Activated CD8-positive, alpha-beta T cell treated with anti-CD3 and anti-CD28 coated beads for 36 hours (primary cell): ENCODE data around the gene UBE2H. TPM values are rescaled to one million over a fixed set of nuclear protein-coding genes. Genes with fewer than 3 reads are reported as not detected.
A peak's percentile ranks its signal among the peaks of the same experiment; 100 is the strongest.

Experiments used
- ATAC-seq: fragments of 200-7000 bp; cut with Tn5 transposase; one replicate; pipeline ENCODE4 v1.10.0; 2021; ENCODE audit warnings: mild to moderate bottlenecking, moderate library complexity
- CTCF ChIA-PET: fragments of 350-600 bp; sonication (Branson Sonifier 250); formaldehyde crosslinking; loops from one replicate; lab custom pipeline; 2021; ENCODE audit warnings: antibody characterized with exemption; lab: Charles Lee
- POLR2A ChIA-PET: fragments of 350-600 bp; sonication (Branson Sonifier 250); formaldehyde crosslinking; loops from one replicate; lab custom pipeline; 2021; ENCODE audit warnings: antibody characterized with exemption; lab: Charles Lee
- DNase-seq: peaks from one replicate; pipeline ENCODE4 v3.0.0-alpha.2; 2020
- H3K27ac Mint-ChIP-seq: one replicate; pipeline ENCODE4 v1.8.0; 2021; ENCODE audit warnings: mild to moderate bottlenecking, mixed read lengths
- H3K27me3 Mint-ChIP-seq: one replicate; pipeline ENCODE4 v1.8.0; 2021; ENCODE audit warnings: mixed read lengths
- H3K36me3 Mint-ChIP-seq: one replicate; pipeline ENCODE4 v1.8.0; 2021; ENCODE audit warnings: low read depth, mixed read lengths
- H3K4me1 Mint-ChIP-seq: one replicate; pipeline ENCODE4 v1.8.0; 2021; ENCODE audit warnings: low read depth, mixed read lengths
- H3K4me3 Mint-ChIP-seq: one replicate; pipeline ENCODE4 v1.8.0; 2021; ENCODE audit warnings: mild to moderate bottlenecking, moderate library complexity, mixed read lengths
- H3K9me3 Mint-ChIP-seq: one replicate; pipeline ENCODE4 v1.8.0; 2021; ENCODE audit warnings: mixed read lengths
- CTCF ChIP-seq: fragments of 200-600 bp; IDR thresholded peaks from one replicate; pipeline ENCODE4 v1.8.0; 2022; ENCODE audit warnings: antibody characterized with exemption, mild to moderate bottlenecking
- intact Hi-C: fragments of 100-400 bp; cut with micrococcal nuclease; formaldehyde crosslinking; loops from one replicate; pipeline ENCODE4 v1.10.0; 2022
- total RNA-seq, 2 experiments: library from RNA; stranded (reverse); gene quantifications; one replicate each; pipeline ENCODE4 v1.2.3, GENCODE V29; 2021

Gene UBE2H
- total RNA-seq, 2 experiments from 2014 or later, result 22.4 to 22.6 TPM

GRCh38 chr7:129853661-129854268 is 99.0 kb downstream of the UBE2H start:
- CTCF ChIA-PET, result interaction anchor here (1.0 to 1.6 kb wide), 2 partner anchors 24 to 99 kb away, joined by 3 to 4 read pairs; partner anchors contain the start of gene UBE2H
- no peak for DNase-seq
- no peak for ATAC-seq
- intact Hi-C loops, result no loop called here
- POLR2A ChIA-PET, result no interaction called here
- Mint-ChIP-seq H3K27ac (no peak overlapping the region), H3K9me3 (no peaks in the 10 kb centered on the region), H3K36me3 (peaks cover 2% of the 10 kb centered on the region), H3K27me3 (no peaks in the 10 kb centered on the region), H3K4me3 (no peak overlapping the region), H3K4me1 (peaks cover 37% of the 10 kb centered on the region)
- TF ChIP-seq CTCF, result no peak

- Mint-ChIP-seq H3K4me1 (peaks cover 33% of the 10 kb centered on the region), H3K36me3 (peaks cover 3% of the 10 kb centered on the region), H3K27me3 (no peaks in the 10 kb centered on the region), H3K4me3 (no peak overlapping the region), H3K9me3 (no peaks in the 10 kb centered on the region), H3K27ac (no peak overlapping the region)
- ATAC-seq, result no peak
- DNase-seq, result no peak
- POLR2A ChIA-PET, result no interaction called here
- CTCF ChIA-PET, result interaction anchor here (1.0 to 1.7 kb wide), 5 partner anchors 11 to 101 kb away, joined by 3 to 5 read pairs (median 5); partner anchors contain the start of gene UBE2H
- intact Hi-C loops, result no loop called here
- no peak for TF ChIP-seq CTCF
These were observed 101.0 kb downstream of the UBE2H start for GRCh38 chr7:129851809-129852208.

- DNase-seq, result no peak
- ChIA-PET CTCF (interaction anchor here (1.0 to 1.7 kb wide), 4 partner anchors 10 to 21 kb away, joined by 3 to 5 read pairs (median 5); no protein-coding TSS in a partner anchor), POLR2A (no interaction called here)
- ATAC-seq, result no peak
- H3K27ac Mint-ChIP-seq, result no peak overlapping the region
- peaks cover 3% of the 10 kb centered on the region for H3K36me3 Mint-ChIP-seq
- no peak for TF ChIP-seq CTCF
- no peak overlapping the region for H3K4me3 Mint-ChIP-seq
- no peaks in the 10 kb centered on the region for H3K27me3 Mint-ChIP-seq
- intact Hi-C loops, result no loop called here
- peaks cover 37% of the 10 kb centered on the region for H3K4me1 Mint-ChIP-seq
- no peaks in the 10 kb centered on the region for H3K9me3 Mint-ChIP-seq
These were observed 101.6 kb downstream of the UBE2H start for GRCh38 chr7:129851174-129851573.

- H3K9me3 Mint-ChIP-seq, result no peaks in the 10 kb centered on the region
- no peak overlapping the region for H3K27ac Mint-ChIP-seq
- H3K4me3 Mint-ChIP-seq, result no peak overlapping the region
- intact Hi-C loops, result no loop called here
- TF ChIP-seq CTCF, result no peak
- ChIA-PET CTCF (no interaction called here), POLR2A (interaction anchor here (0.6 kb wide), 1 partner anchor 869 kb away, joined by 3 read pairs; no protein-coding TSS in a partner anchor)
- H3K36me3 Mint-ChIP-seq, result peaks cover 1% of the 10 kb centered on the region
- no peaks in the 10 kb centered on the region for H3K27me3 Mint-ChIP-seq
- DNase-seq, result no peak
- no peak for ATAC-seq
- H3K4me1 Mint-ChIP-seq, result peaks cover 36% of the 10 kb centered on the region
These were observed 104.3 kb downstream of the UBE2H start for GRCh38 chr7:129848436-129848835.

GRCh38 chr7:129845972-129846327 is 106.8 kb downstream of the UBE2H start:
- no peak overlapping the region for H3K4me3 Mint-ChIP-seq
- ChIA-PET POLR2A (interaction anchor here (1.4 kb wide), 1 partner anchor 17 kb away, joined by 3 read pairs; no protein-coding TSS in a partner anchor), CTCF (no interaction called here)
- no peak for TF ChIP-seq CTCF
- no peaks in the 10 kb centered on the region for H3K9me3 Mint-ChIP-seq
- peaks cover 1% of the 10 kb centered on the region for H3K36me3 Mint-ChIP-seq
- no peaks in the 10 kb centered on the region for H3K27me3 Mint-ChIP-seq
- DNase-seq (no peak), ATAC-seq (no peak)
- intact Hi-C loops, result no loop called here
- peak overlapping the region; percentile 12 for H3K27ac Mint-ChIP-seq
- peaks cover 45% of the 10 kb centered on the region for H3K4me1 Mint-ChIP-seq
